ENCODE measurements around the gene CRYGD.
A peak's percentile ranks its signal among the peaks of the same experiment; 100 is the strongest.

CRYGD gene

DNA sequence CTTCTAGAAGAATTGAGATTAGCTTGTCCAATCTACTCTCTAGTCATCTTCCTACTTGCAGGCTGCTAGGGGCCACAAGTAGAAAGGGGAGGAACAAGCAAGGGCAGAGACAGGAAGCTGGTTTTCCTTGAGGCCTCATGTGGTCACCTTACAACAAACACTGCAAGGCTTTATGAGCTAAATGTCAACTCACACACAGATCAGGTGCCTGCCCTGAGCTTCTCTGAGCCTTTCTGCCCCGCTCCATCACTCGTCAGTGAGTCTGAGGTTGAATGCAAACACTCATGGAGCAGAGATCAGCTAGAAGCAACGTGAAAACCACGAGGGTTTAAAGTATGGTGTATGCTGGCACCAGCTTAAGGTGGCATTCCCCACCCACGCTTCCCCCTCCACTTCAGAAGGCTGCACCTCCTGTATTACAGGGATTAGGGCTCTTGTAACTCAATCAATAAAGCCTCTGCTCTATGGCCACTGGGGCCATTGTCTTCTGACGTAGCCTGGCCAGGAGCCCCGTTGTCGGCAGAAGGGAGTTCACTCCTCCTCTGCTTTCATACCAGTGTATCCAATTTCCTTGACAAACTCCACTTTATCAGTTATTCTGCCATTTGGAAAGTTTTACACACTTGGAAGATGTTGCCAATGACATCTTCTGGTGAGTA lies 10.7 kb upstream of the CRYGD start:
- no peaks in the 10 kb centered on the region for H3K4me1 ChIP-seq (ENCODE audit: low read length)
- TF ChIP-seq EZH2 (optimal IDR thresholded peaks at IDR 0.05; ENCODE audit: low read depth, low read length), result no peak
- TF ChIP-seq, protein P1, sequence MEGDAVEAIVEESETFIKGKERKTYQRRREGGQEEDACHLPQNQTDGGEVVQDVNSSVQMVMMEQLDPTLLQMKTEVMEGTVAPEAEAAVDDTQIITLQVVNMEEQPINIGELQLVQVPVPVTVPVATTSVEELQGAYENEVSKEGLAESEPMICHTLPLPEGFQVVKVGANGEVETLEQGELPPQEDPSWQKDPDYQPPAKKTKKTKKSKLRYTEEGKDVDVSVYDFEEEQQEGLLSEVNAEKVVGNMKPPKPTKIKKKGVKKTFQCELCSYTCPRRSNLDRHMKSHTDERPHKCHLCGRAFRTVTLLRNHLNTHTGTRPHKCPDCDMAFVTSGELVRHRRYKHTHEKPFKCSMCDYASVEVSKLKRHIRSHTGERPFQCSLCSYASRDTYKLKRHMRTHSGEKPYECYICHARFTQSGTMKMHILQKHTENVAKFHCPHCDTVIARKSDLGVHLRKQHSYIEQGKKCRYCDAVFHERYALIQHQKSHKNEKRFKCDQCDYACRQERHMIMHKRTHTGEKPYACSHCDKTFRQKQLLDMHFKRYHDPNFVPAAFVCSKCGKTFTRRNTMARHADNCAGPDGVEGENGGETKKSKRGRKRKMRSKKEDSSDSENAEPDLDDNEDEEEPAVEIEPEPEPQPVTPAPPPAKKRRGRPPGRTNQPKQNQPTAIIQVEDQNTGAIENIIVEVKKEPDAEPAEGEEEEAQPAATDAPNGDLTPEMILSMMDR (IDR thresholded peaks at IDR 0.05; ENCODE audit: low read length), result no peak
- TF ChIP-seq EZH2phosphoT487 (IDR thresholded peaks at IDR 0.05; ENCODE audit: low read length), result no peak
- H3K9me2 ChIP-seq (replicated peaks; ENCODE audit: insufficient read depth, low read length), result no peaks in the 10 kb centered on the region
- DNase-seq, result peak; percentile 32
- no peaks in the 10 kb centered on the region for H3K9me3 ChIP-seq (replicated peaks; ENCODE audit: insufficient read depth, low read length)
- no peak overlapping the region for H3K4me2 ChIP-seq (ENCODE audit: low read depth, low read length)
- no peak overlapping the region for H3K4me3 ChIP-seq (ENCODE audit: low read length)
- H3K27ac ChIP-seq (ENCODE audit: low read length), result no peak overlapping the region
- H3K36me3 ChIP-seq (replicated peaks; ENCODE audit: insufficient read depth, low read length), result no peaks in the 10 kb centered on the region
- H3K9ac ChIP-seq (ENCODE audit: low read length), result no peak overlapping the region
- H3F3A ChIP-seq (ENCODE audit: insufficient read depth, low read length), result 0 out of 2 replicates have a peak, but pooled peaks cover 3% of the 10 kb centered on the region
- H2AFZ ChIP-seq (ENCODE audit: low read length), result no peak overlapping the region
- H3K27me3 ChIP-seq (replicated peaks; ENCODE audit: insufficient read depth, low read length), result no peaks in the 10 kb centered on the region
- no peaks in the 10 kb centered on the region for H3K79me2 ChIP-seq (ENCODE audit: low read length)
- H4K20me1 ChIP-seq (ENCODE audit: insufficient read depth, low read length), result no peaks in the 10 kb centered on the region

DNA sequence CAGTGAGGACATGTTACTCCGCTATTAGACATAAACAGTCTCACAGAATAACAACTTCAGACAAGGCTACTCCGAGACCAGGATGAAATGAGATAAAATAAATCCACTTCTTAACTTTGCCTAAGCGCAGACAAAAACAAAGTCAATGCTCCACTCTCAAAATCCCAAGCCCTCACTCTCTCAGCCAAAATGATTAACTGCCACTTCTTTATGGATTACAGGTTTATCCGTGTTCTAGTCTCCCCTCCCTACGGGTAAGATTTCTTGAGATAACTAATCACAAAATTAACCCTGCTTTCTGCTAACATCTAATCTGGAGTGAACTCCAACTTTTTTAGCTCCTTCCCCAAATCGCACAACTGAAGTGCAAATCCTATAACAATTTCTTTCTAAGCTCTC lies 6.4 kb upstream of the CRYGD start:
- Histone ChIP-seq H3K4me1 (ENCODE audit: low read length) (no peaks in the 10 kb centered on the region), H4K20me1 (ENCODE audit: insufficient read depth, low read length) (no peaks in the 10 kb centered on the region), H3K27ac (ENCODE audit: low read length) (no peak overlapping the region), H3K9me3 (replicated peaks; ENCODE audit: insufficient read depth, low read length) (no peaks in the 10 kb centered on the region), H3K4me2 (ENCODE audit: low read depth, low read length) (no peak overlapping the region), H3K9me2 (replicated peaks; ENCODE audit: insufficient read depth, low read length) (no peaks in the 10 kb centered on the region), H3F3A (ENCODE audit: insufficient read depth, low read length) (0 out of 2 replicates have a peak, but pooled peaks cover 3% of the 10 kb centered on the region), H2AFZ (ENCODE audit: low read length) (no peak overlapping the region), H3K4me3 (ENCODE audit: low read length) (no peak overlapping the region), H3K79me2 (ENCODE audit: low read length) (no peaks in the 10 kb centered on the region), H3K9ac (ENCODE audit: low read length) (no peak overlapping the region), H3K27me3 (replicated peaks; ENCODE audit: insufficient read depth, low read length) (no peaks in the 10 kb centered on the region), H3K36me3 (replicated peaks; ENCODE audit: insufficient read depth, low read length) (no peaks in the 10 kb centered on the region)
- no peak for DNase-seq
- TF ChIP-seq, protein P1 (IDR thresholded peaks at IDR 0.05; ENCODE audit: low read length), result no peak
- no peak for TF ChIP-seq EZH2phosphoT487 (IDR thresholded peaks at IDR 0.05; ENCODE audit: low read length)
- TF ChIP-seq EZH2 (optimal IDR thresholded peaks at IDR 0.05; ENCODE audit: low read depth, low read length), result no peak

DNA sequence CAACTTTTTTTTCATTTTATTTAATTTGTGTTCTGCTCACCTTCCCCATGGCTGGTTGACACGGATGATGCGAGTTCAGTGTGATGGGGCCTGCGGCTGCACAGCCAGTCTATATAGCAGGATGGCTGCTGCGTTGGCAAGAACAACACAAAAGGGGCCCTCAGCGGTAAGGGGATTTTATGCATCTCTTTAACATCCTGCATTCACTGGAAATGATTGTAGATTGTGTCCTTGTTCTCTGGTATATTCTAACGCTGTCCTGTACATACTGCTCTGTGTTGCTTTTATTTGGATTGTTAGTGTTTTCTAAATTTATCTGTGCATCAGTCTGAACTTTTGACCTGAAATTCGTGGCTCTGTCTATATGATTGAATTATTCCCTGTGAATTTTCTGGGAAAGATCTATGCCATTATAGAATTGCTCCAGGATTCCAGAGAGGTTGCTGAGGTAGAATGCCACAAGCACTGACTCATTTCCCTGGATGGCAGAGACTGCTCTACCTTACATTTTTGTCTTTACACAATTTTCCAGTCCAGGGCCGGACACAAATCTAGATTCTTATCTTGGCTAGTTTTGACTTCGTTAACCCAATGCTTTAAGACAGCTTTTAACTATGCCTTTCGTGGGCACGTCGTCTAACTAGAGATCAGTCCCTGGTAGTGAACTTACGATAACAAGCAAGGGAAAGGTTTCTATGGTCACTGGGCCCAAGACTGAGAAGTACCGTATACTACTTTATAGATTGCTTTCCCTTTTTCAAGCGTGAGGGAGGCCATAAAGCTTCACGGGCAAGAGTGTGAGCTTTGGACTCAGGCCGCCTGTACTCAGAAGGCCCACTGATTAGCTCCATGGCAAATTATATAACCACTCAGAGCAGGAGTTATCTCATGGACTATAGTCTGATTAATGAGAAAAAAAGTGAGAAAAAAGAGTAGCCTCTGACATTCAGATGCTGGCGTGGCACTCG lies 5.7 kb upstream of the CRYGD start, which contains the start of gene CRYGC:
Gene CRYGC (minus strand): TSS at position 85 of the 968 bp plus-strand sequence. CDS start 36 bp downstream, at position 49.
- Histone ChIP-seq H3K4me3 (ENCODE audit: low read length) (no peak within 1 kb of the TSS), H3K4me2 (ENCODE audit: low read depth, low read length) (no peak within 1 kb of the TSS), H3K79me2 (ENCODE audit: low read length) (no peaks in the 10 kb centered on the region), H3K4me1 (ENCODE audit: low read length) (no peaks in the 10 kb centered on the region), H3K27me3 (replicated peaks; ENCODE audit: insufficient read depth, low read length) (no peaks in the 10 kb centered on the region), H3F3A (ENCODE audit: insufficient read depth, low read length) (0 out of 2 replicates have a peak, but pooled peaks cover 2% of the 10 kb centered on the region), H3K9ac (ENCODE audit: low read length) (no peak within 1 kb of the TSS), H2AFZ (ENCODE audit: low read length) (no peak within 1 kb of the TSS), H4K20me1 (ENCODE audit: insufficient read depth, low read length) (no peaks in the 10 kb centered on the region), H3K27ac (ENCODE audit: low read length) (no peak within 1 kb of the TSS), H3K36me3 (replicated peaks; ENCODE audit: insufficient read depth, low read length) (no peaks in the 10 kb centered on the region), H3K9me3 (replicated peaks; ENCODE audit: insufficient read depth, low read length) (no peaks in the 10 kb centered on the region), H3K9me2 (replicated peaks; ENCODE audit: insufficient read depth, low read length) (no peaks in the 10 kb centered on the region)
- TF ChIP-seq EZH2 (optimal IDR thresholded peaks at IDR 0.05; ENCODE audit: low read depth, low read length), result no peak
- TF ChIP-seq, protein P1 (IDR thresholded peaks at IDR 0.05; ENCODE audit: low read length), result no peak
- no peak for TF ChIP-seq EZH2phosphoT487 (IDR thresholded peaks at IDR 0.05; ENCODE audit: low read length)
- no peak for DNase-seq
